K562 (cell line): ENCODE results near the gene HCST.

Experiments used
- CBX1 ChIP-seq: sonication (generic); IDR thresholded peaks from 2 replicates; pipeline ENCODE4 v1.6.1; 2016; ENCODE audit warnings: antibody characterized with exemption, low read depth, mild to moderate bottlenecking
- CBX5 ChIP-seq: IDR thresholded peaks from 2 replicates; pipeline ENCODE4 v1.6.1; 2014; ENCODE audit warnings: low read depth, borderline replicate concordance
- EP300 ChIP-seq: IDR thresholded peaks from 2 replicates; pipeline ENCODE4 v1.6.1; 2012; ENCODE audit warnings: low read length, improper control_type of control experiment
- FUS ChIP-seq: fragments of 200-400 bp; formaldehyde crosslinking; optimal IDR thresholded peaks from 2 replicates; pipeline ENCODE3; 2017; ENCODE audit warnings: low read depth, low read length
- MEF2A ChIP-seq: IDR thresholded peaks from 2 replicates; pipeline ENCODE4 v1.6.1; 2011; ENCODE audit warnings: low read depth, mild to moderate bottlenecking, low read length, moderate library complexity; ENCODE audit not compliant: control insufficient read depth
- SMARCA5 ChIP-seq: fragments of 450-650 bp; IDR thresholded peaks from 2 replicates; pipeline ENCODE4 v1.6.1; 2016
- STAG1 ChIP-seq: sonication (generic); formaldehyde crosslinking; IDR thresholded peaks from 2 replicates; pipeline ENCODE4 v1.5.0; 2020; ENCODE audit warnings: missing genetic modification reagents, borderline replicate concordance
- TAF1 ChIP-seq: IDR thresholded peaks from 2 replicates; pipeline ENCODE4 v1.6.1; 2011; ENCODE audit warnings: mild to moderate bottlenecking, low read length, moderate library complexity; ENCODE audit not compliant: insufficient read depth, control insufficient read depth, severe bottlenecking; ENCODE audit errors: extremely low read depth
- TAF9B ChIP-seq: fragments of 450-650 bp; IDR thresholded peaks from 2 replicates; pipeline ENCODE4 v1.6.1; 2018; ENCODE audit warnings: mild to moderate bottlenecking; ENCODE audit not compliant: partially characterized antibody
- TGIF2 ChIP-seq: sonication (generic); formaldehyde crosslinking; IDR thresholded peaks from 2 replicates; pipeline ENCODE4 v1.8.1; 2022; ENCODE audit warnings: mild to moderate bottlenecking, missing genetic modification reagents, moderate library complexity
- ZBED1 ChIP-seq: IDR thresholded peaks from 2 replicates; pipeline ENCODE4 v1.6.1; 2014
- ZBTB7A ChIP-seq: IDR thresholded peaks from 2 replicates; pipeline ENCODE4 v1.6.1; 2011; ENCODE audit warnings: low read depth, mild to moderate bottlenecking, low read length, moderate library complexity, borderline replicate concordance; ENCODE audit not compliant: control insufficient read depth
- ZC3H4 ChIP-seq: sonication (generic); formaldehyde crosslinking; IDR thresholded peaks from 2 replicates; pipeline ENCODE4 v1.9.0; 2021; ENCODE audit warnings: missing genetic modification reagents, borderline replicate concordance
- TF ChIP-seq, protein P1 (sequence below), 3 experiments: IDR thresholded peaks in 2 of 3; conservative IDR thresholded peaks in 1 of 3; 2 replicates each; pipeline ENCODE4 v1.5.1; 2011 to 2012; ENCODE audit warnings: low read length in 3 of 3, mild to moderate bottlenecking in 3 of 3, control low read depth in 2 of 3, improper control_type of control experiment in 1 of 3, inconsistent platforms in 1 of 3, low read depth in 1 of 3, mixed read lengths in 1 of 3, moderate library complexity in 1 of 3; ENCODE audit not compliant: insufficient read depth in 2 of 3

DNA sequence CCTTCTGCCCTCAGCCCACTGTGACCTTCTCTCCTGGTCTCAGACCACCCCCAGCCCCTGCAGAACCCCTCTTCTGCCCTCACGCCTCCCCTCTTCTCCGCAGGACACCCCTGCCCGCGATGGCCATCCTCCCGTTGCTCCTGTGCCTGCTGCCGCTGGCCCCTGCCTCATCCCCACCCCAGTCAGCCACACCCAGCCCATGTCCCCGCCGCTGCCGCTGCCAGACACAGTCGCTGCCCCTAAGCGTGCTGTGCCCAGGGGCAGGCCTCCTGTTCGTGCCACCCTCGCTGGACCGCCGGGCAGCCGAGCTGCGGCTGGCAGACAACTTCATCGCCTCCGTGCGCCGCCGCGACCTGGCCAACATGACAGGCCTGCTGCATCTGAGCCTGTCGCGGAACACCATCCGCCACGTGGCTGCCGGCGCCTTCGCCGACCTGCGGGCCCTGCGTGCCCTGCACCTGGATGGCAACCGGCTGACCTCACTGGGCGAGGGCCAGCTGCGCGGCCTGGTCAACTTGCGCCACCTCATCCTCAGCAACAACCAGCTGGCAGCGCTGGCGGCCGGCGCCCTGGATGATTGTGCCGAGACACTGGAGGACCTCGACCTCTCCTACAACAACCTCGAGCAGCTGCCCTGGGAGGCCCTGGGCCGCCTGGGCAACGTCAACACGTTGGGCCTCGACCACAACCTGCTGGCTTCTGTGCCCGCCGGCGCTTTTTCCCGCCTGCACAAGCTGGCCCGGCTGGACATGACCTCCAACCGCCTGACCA is 37.2 kb downstream of the HCST start:
- TF ChIP-seq FUS (no peak), MEF2A (no peak), CBX1 (no peak), EP300 (no peak), SMARCA5 (no peak), STAG1 (CRISPR knock-in tag) (no peak), ZBTB7A (no peak), TAF1 (no peak), ZC3H4 (CRISPR knock-in tag) (no peak), TAF9B (no peak), TGIF2 (CRISPR knock-in tag) (no peak), ZBED1 (no peak), CBX5 (no peak)
- TF ChIP-seq, protein P1, sequence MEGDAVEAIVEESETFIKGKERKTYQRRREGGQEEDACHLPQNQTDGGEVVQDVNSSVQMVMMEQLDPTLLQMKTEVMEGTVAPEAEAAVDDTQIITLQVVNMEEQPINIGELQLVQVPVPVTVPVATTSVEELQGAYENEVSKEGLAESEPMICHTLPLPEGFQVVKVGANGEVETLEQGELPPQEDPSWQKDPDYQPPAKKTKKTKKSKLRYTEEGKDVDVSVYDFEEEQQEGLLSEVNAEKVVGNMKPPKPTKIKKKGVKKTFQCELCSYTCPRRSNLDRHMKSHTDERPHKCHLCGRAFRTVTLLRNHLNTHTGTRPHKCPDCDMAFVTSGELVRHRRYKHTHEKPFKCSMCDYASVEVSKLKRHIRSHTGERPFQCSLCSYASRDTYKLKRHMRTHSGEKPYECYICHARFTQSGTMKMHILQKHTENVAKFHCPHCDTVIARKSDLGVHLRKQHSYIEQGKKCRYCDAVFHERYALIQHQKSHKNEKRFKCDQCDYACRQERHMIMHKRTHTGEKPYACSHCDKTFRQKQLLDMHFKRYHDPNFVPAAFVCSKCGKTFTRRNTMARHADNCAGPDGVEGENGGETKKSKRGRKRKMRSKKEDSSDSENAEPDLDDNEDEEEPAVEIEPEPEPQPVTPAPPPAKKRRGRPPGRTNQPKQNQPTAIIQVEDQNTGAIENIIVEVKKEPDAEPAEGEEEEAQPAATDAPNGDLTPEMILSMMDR (IDR thresholded peaks at IDR 0.05 in 2 of 3, conservative IDR thresholded peaks at IDR 0.05 in 1 of 3; ENCODE audit: insufficient read depth in 2 of 3, low read depth in 1 of 3, low read length in 3 of 3): no peak
